Adrenal gland (tissue), 12 donors: ENCODE data around the gene SLTM. TPM values are rescaled to one million over a fixed set of nuclear protein-coding genes. Genes with fewer than 3 reads are reported as not detected.
A peak's percentile ranks its signal among the peaks of the same experiment; 100 is the strongest.

Experiments
- DNase-seq, 7 donors: peaks; one replicate each; pipeline ENCODE4 v3.0.0-alpha.2; 2019 to 2020
- H3K27ac ChIP-seq, 5 donors: fragments of 200-600 bp; sonication (generic) in 4 of 5; 1 replicate in 3 of 5; 2 replicates in 2 of 5; pipeline versions ENCODE4 v1.5.1 to v1.8.0; 2016 to 2020; ENCODE audit warnings: mild to moderate bottlenecking in 1 of 5
- H3K27me3 ChIP-seq: fragments of 200-600 bp; 2 replicates; pipeline ENCODE4 v1.8.0; 2021
- H3K36me3 ChIP-seq, 2 donors: fragments of 200-600 bp; replicated peaks in 1 of 2; 1 replicate in 1 of 2; 2 replicates in 1 of 2; pipeline versions ENCODE4 v1.5.1 to v1.8.0; 2018 to 2022
- H3K4me1 ChIP-seq, 2 donors: fragments of 200-600 bp; replicated peaks in 1 of 2; 1 replicate in 1 of 2; 2 replicates in 1 of 2; pipeline versions ENCODE4 v1.5.1 to v1.8.0; 2018 to 2021
- H3K4me3 ChIP-seq, 4 donors: fragments of 200-600 bp; sonication (generic) in 3 of 4; one replicate each; pipeline ENCODE4 v1.5.1; 2016 to 2018
- H3K9me3 ChIP-seq, 3 donors: fragments of 200-600 bp; sonication (generic) in 1 of 3; replicated peaks in 1 of 3; 1 replicate in 2 of 3; 2 replicates in 1 of 3; pipeline versions ENCODE4 v1.5.1 to v1.8.0; 2016 to 2021
- POLR2A ChIP-seq, 2 donors: fragments of 450-650 bp; IDR thresholded peaks; one replicate each; pipeline ENCODE4 v1.6.1; 2017; ENCODE audit warnings: antibody characterized with exemption in 2 of 2, mild to moderate bottlenecking in 2 of 2, moderate library complexity in 1 of 2
- WGBS, 4 donors: extraction: QIAGEN DNeasy Blood & Tissue Kit in 2 of 4; methylation state at CpG; one replicate each; pipeline versions ENCODE4 v1.1.5 to v1.1.7; 2013 to 2017; 5-methylcytosine and 5-hydroxymethylcytosine counted together
- intact Hi-C, 2 donors: fragments of 100-400 bp; cut with DNase I; formaldehyde crosslinking; loops; one replicate each; pipeline versions ENCODE4 v1.14.1 to v1.15.0; 2022 to 2023
- polyA plus RNA-seq, 3 donors: library from polyadenylated mRNA; stranded (reverse); fragments of 200-250 nt in 2 of 3; fragments of 350-450 nt in 1 of 3; fragmentation: Illumina TruSeq in 1 of 3; extraction: RNeasy Lipid Tissue Mini Kit (QIAGEN cat#74804) in 1 of 3; gene quantifications; one replicate each; pipeline ENCODE4 v1.2.3, GENCODE V29; 2013 to 2014
- total RNA-seq, 9 donors: library from RNA; depleted of rRNA in 4 of 9; stranded (reverse); fragments of >200 nt in 4 of 9; fragments of 120-200 nt in 1 of 9; fragmentation: NEBNext Ultra II Directional in 1 of 9; extraction: Animal tissue kit (Norgen Biotek cat#: 25700) in 1 of 9; gene quantifications; one replicate each; pipeline versions ENCODE4 v1.1.0 to v1.2.4, GENCODE V29; 2013 to 2023
- TF ChIP-seq, protein P1 (sequence below), 6 experiments: fragments of 450-650 bp in 4 of 6; fragments of 200-600 bp in 2 of 6; sonication (generic) in 1 of 6; IDR thresholded peaks; 1 replicate in 5 of 6; 2 replicates in 1 of 6; pipeline versions ENCODE4 v1.5.1 to v1.8.0; 2016 to 2021; ENCODE audit warnings: antibody characterized with exemption in 6 of 6, mild to moderate bottlenecking in 2 of 6, moderate library complexity in 1 of 6
- donor health status: healthy with polysubstance abuse.
- donor health status: Bipolar disorder and iron deficiency.
- donor health status: DM: yes; HTN: yes; CAD: no.
- donor health status: DM: no; HTN: no; CAD: no.
- donor health status: DM: no; HTN: no; CAD: no.
- donor health status: DM: yes; HTN: yes; CAD: no.

Gene SLTM
- total and polyA plus RNA-seq, 12 donors: 31.4 to 87.0 (median 53.2) TPM

DNA sequence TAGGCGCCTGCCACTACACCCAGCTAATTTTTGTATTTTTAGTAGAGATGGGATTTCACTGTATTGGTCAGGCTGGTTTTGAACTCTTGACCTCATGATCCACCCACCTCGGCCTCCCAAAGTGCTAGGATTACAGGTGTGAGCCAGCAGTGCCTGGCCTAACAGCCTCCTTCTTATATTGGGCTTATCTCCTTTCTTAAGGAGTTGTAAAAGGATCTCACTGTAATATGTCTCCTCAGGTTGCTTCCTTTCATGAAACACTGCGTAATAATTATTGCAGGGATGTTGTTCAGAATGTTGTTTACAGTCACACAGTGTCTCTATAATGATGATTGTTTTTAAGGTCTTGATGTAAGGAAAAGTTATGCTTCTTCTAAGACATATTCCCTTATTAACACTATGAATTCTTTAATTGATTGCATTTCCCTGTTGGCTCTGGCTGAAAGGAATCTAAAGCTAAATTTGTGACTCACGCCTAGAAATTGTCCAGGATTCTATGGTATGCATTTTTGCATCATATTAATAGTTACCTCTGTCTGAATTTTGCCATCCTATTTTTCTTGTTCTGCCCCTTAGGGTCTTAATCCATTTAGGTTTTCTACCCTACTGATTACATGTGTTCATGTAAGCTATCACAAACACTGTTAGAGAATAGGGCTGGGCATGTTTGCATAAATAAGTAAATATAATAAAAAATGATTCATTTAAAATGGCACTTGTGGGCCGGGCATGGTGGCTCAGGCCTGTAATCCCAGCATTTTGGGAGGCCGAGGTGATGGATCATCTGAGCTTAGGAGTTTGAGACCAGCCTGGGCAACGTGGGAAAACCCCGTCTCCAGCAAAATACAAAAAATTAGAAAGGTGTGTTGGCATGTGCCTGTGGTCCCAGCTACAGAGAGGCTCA, 29.4 kb upstream of the SLTM start:
- no peak for TF ChIP-seq POLR2A (IDR thresholded peaks at IDR 0.05)
- TF ChIP-seq, protein P1, sequence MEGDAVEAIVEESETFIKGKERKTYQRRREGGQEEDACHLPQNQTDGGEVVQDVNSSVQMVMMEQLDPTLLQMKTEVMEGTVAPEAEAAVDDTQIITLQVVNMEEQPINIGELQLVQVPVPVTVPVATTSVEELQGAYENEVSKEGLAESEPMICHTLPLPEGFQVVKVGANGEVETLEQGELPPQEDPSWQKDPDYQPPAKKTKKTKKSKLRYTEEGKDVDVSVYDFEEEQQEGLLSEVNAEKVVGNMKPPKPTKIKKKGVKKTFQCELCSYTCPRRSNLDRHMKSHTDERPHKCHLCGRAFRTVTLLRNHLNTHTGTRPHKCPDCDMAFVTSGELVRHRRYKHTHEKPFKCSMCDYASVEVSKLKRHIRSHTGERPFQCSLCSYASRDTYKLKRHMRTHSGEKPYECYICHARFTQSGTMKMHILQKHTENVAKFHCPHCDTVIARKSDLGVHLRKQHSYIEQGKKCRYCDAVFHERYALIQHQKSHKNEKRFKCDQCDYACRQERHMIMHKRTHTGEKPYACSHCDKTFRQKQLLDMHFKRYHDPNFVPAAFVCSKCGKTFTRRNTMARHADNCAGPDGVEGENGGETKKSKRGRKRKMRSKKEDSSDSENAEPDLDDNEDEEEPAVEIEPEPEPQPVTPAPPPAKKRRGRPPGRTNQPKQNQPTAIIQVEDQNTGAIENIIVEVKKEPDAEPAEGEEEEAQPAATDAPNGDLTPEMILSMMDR (IDR thresholded peaks at IDR 0.05): no peak
- H3K9me3 ChIP-seq: no peaks in the 10 kb centered on the region
- H3K27me3 ChIP-seq: no peaks in the 10 kb centered on the region
- 90 to 93% (median 91%) methylated on average over 8 of the region's 8 CpGs for WGBS, 4 donors
- intact Hi-C loops: no loop called here
- no peak overlapping the region for H3K27ac ChIP-seq
- no peaks in the 10 kb centered on the region for H3K4me1 ChIP-seq
- no peaks in the 10 kb centered on the region for H3K36me3 ChIP-seq
- no peak for DNase-seq
- H3K4me3 ChIP-seq: no peak overlapping the region

DNA sequence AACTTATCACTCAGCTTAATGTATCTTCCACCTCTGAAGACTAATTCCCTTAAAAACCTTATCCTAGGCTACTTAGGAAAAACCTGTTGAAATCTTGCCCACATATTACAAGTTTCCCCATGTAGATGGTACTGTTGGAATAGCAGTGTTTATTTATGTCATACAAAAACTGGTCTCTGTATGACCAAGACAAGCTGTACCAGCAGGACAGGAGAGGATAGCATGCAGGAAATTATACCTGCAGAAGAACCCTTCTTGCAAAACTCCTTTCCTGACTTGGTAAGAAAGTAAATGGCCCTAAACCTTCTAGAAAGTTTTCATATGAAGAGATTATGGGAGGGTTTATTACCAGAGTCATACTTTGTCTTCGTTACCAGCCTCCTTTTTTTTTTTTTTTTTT, 28.7 kb upstream of the SLTM start:
- TF ChIP-seq POLR2A (IDR thresholded peaks at IDR 0.05): no peak
- TF ChIP-seq, protein P1 (IDR thresholded peaks at IDR 0.05): no peak

DNA sequence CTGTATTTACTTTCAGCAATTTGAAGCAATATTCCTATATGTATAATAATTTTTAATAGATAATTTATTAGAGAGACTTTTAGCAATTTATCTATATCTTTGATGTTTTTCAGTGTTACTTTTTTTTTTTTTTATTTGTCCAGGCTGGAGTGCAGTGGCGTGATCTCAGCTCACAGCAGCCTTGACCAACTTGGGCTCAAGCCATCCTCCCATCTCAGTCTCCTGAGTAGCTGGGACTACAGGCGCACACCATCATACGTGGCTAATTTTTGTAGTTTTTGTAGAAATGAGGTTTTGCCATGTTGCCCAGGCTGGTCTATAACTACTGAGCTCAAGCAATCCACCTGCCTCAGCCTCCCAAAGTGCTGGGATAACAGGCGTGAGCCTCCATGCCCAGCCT, 25.3 kb upstream of the SLTM start:
- H3K27ac ChIP-seq: no peak overlapping the region
- no peaks in the 10 kb centered on the region for H3K9me3 ChIP-seq
- no peak overlapping the region for H3K4me3 ChIP-seq
- intact Hi-C loops: no loop called here
- H3K36me3 ChIP-seq: no peaks in the 10 kb centered on the region
- WGBS, 4 donors: 50 to 61% (median 54%) methylated on average over 4 of the region's 4 CpGs
- TF ChIP-seq, protein P1 (IDR thresholded peaks at IDR 0.05): no peak
- no peak for TF ChIP-seq POLR2A (IDR thresholded peaks at IDR 0.05)
- no peaks in the 10 kb centered on the region for H3K27me3 ChIP-seq
- no peaks in the 10 kb centered on the region for H3K4me1 ChIP-seq
- DNase-seq: peak; percentile 50 to 78 (median 68)

More for the DNA sequence above, 28.7 kb upstream of the SLTM start:
- no peaks in the 10 kb centered on the region for H3K4me1 ChIP-seq
- no peak overlapping the region for H3K4me3 ChIP-seq
- DNase-seq: no peak
- H3K36me3 ChIP-seq: no peaks in the 10 kb centered on the region
- H3K27me3 ChIP-seq: no peaks in the 10 kb centered on the region
- H3K9me3 ChIP-seq: no peaks in the 10 kb centered on the region
- intact Hi-C loops: no loop called here
- no peak overlapping the region for H3K27ac ChIP-seq
- WGBS, 4 donors: 85 to 92% (median 90%) methylated on average over 1 of the region's 1 CpG

DNA sequence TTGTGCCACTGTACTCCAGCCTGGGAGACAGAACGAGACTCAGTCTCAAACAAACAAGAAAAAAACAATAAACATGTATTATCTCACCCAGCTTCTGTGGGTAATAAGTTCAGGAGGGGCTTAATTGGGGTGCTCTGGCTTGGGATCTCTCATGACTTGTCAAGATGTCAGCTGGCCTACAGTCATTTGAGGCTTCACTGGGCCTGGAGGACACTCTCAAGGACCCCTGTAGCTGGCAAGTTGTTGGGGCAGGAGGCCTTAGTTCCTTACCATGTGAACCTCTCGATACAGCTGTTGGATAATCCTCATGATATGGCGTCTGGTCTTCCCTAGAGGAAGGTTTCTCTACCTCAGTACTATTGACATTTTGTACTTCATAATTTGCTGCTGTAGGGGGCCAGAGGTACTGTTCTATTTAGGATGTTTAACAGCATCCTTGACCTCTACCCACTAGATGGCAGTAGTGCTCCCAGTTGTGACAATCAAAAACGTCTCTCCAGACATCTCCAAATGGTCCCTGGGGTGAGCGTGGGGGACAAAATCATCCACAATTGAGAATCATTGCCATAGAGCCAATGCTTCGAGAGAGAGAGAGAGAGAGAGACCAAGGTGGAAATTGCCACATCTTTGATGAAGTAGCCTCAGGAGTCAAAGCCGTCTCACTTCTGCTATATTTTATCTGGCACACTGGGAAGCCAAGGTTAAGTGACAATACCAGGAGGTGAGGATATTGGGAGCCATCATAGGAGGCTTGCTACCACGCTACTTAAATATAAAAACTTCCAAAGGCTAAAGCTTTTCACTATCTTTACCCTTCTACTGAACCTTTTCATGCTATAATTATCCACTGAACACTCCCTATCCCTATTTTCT, 23.9 kb upstream of the SLTM start:
- no peaks in the 10 kb centered on the region for H3K9me3 ChIP-seq
- H3K27ac ChIP-seq: no peak overlapping the region
- no peak overlapping the region for H3K4me3 ChIP-seq
- no peak for TF ChIP-seq POLR2A (IDR thresholded peaks at IDR 0.05)
- TF ChIP-seq, protein P1 (IDR thresholded peaks at IDR 0.05): peak; percentile 52 to 72 (median 58)
- WGBS, 4 donors: 31 to 38% (median 35%) methylated on average over 8 of the region's 8 CpGs
- peak in 6 of 7 donors; percentile 24 to 64 (median 52) for DNase-seq
- H3K27me3 ChIP-seq: no peaks in the 10 kb centered on the region
- no peaks in the 10 kb centered on the region for H3K4me1 ChIP-seq
- intact Hi-C loops: no loop called here
- no peaks in the 10 kb centered on the region for H3K36me3 ChIP-seq
